Neuron (in vitro differentiated cells): ENCODE data around the gene ATG2B.
"Not testable (repeated sequence)": the region's sequence is repeated elsewhere in the genome, so short reads cannot be mapped to it uniquely, and the experiment has no call there.

Experiments
- H2AFZ ChIP-seq: one replicate; pipeline ENCODE4 v1.6.1; 2013; ENCODE audit warnings: low read depth, mild to moderate bottlenecking, inconsistent platforms, low read length, moderate library complexity
- H3K27me3 ChIP-seq: one replicate; pipeline ENCODE4 v1.6.1; 2013; ENCODE audit warnings: low read length; ENCODE audit not compliant: insufficient read depth
- H3K36me3 ChIP-seq: one replicate; pipeline ENCODE4 v1.6.1; 2013; ENCODE audit warnings: low read length; ENCODE audit not compliant: insufficient read depth
- H3K4me1 ChIP-seq: one replicate; pipeline ENCODE4 v1.6.1; 2013; ENCODE audit warnings: low read length; ENCODE audit not compliant: insufficient read depth
- H3K4me3 ChIP-seq: 2 replicates; pipeline ENCODE4 v1.5.1; 2013; ENCODE audit warnings: mild to moderate bottlenecking, low read length, moderate library complexity
- H3K9me3 ChIP-seq: one replicate; pipeline ENCODE4 v1.6.1; 2013; ENCODE audit warnings: low read length

Gene ATG2B

DNA sequence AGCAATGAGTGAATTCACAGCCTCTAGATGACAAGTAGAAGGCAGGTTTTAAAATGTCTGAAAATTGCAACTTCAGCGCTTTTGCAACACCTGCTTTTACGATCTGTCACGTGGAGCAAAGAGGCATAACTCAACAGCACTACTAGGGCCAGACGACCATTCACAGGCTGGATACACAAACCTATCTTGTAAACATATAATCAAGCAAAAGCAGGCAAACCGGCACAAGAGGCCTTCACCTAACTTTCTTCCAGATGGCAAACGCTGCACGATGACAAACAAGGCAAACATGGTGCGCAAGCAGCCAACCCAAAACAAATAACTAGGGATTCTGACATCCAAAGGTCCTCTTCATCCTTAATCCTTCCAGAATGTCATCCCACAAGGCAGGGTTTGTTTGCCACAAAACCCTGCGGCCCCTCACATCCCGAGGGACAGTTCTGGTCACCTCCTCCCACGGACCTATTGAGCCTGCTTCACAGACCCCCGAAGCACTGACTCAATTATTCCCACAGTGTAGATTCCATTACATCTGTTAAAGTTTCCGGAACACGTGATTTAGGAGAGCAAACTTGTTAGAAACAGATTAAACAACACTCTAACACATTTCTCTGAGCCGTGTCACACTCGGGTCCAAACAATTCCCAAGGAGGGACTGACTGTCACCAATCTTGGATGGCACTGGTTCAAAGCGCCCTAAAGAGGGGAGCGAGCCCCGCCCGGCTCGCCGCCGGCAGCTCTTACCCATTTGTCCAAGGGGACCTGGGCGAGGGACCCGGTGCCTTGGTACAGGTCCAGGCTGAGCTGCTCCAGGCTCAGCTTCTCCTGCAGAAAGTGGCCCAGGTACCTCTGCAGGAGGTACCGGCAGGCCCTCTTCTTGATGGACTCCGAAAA lies 823 bp downstream of the ATG2B start:
- H3K36me3 ChIP-seq: no peaks in the 10 kb centered on the region
- peak overlapping the region; percentile 75 for H3K4me3 ChIP-seq
- H3K27me3 ChIP-seq: no peaks in the 10 kb centered on the region
- peaks cover 20% of the 10 kb centered on the region for H3K4me1 ChIP-seq
- peak overlapping the region; percentile 92 for H2AFZ ChIP-seq
- no peaks in the 10 kb centered on the region for H3K9me3 ChIP-seq

DNA sequence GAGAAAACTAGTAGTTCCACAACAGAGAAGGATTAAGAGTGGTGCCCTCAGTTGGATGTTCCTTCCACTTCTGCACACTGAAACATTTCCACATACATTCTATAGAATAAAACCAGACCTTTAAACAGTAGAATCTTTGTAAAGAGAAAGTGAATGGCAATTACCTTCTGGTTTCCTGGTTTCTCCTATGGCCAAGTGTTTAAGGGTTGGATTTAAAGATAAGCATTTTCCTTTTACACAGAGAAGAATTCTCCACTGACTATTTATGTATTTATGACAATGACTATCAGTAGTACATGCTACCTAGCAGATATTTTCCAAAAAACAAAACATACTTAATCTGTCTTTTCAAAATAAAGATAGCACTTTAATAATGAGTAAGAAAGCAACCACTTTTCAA lies 3.2 kb downstream of the ATG2B start:
- H3K36me3 ChIP-seq: no peaks in the 10 kb centered on the region
- H3K27me3 ChIP-seq: no peaks in the 10 kb centered on the region
- H3K4me3 ChIP-seq: no peak overlapping the region
- peaks cover 19% of the 10 kb centered on the region for H3K4me1 ChIP-seq
- H3K9me3 ChIP-seq: no peaks in the 10 kb centered on the region
- H2AFZ ChIP-seq: no peak overlapping the region

DNA sequence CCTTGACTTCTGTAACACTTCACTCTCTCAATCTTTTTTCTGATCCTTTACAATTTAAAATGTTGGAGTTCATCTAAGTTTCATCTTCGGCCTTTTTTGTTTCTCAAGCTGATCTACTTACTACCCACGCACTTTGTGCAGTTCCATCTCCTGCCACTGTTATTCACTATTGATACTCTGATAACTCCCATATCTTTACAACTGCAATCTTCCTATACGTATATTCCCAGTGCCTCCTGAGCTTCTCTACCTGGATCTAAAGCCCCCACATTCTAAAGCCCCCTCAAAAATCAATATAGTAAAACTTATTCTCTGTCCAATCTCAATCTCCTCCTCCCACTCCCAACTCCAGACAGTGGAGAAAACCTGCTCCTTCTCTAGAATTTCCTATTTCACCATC lies 5.9 kb downstream of the ATG2B start:
- no peaks in the 10 kb centered on the region for H3K27me3 ChIP-seq
- peaks cover 4% of the 10 kb centered on the region for H3K9me3 ChIP-seq

DNA sequence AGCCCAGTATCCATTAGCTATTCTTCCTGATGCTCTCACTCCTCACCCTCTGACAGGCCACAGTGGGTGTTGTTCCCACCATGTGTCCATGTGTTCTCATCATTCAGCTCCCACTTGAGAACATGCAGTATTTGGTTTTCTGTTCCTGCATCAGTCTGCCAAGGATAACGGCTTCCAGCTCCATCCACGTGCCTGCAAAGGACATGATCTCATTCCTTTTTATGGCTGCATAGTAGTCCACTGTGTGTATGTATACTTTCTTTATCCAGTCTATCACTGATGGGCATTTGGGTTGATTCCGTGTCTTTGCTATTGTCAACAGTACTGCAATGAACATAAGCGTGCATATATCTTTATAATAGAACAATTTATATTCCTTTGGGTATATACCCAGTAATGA lies 8.9 kb downstream of the ATG2B start:
- Histone ChIP-seq H2AFZ (no peak overlapping the region), H3K27me3 (no peaks in the 10 kb centered on the region), H3K4me1 (no peaks in the 10 kb centered on the region), H3K36me3 (peaks cover 2% of the 10 kb centered on the region), H3K4me3 (no peak overlapping the region), H3K9me3 (peaks cover 4% of the 10 kb centered on the region)

More for the DNA sequence above, 5.9 kb downstream of the ATG2B start:
- no peak overlapping the region for H3K4me3 ChIP-seq
- H3K4me1 ChIP-seq: peaks cover 11% of the 10 kb centered on the region
- peaks cover 2% of the 10 kb centered on the region for H3K36me3 ChIP-seq
- H2AFZ ChIP-seq: no peak overlapping the region

DNA sequence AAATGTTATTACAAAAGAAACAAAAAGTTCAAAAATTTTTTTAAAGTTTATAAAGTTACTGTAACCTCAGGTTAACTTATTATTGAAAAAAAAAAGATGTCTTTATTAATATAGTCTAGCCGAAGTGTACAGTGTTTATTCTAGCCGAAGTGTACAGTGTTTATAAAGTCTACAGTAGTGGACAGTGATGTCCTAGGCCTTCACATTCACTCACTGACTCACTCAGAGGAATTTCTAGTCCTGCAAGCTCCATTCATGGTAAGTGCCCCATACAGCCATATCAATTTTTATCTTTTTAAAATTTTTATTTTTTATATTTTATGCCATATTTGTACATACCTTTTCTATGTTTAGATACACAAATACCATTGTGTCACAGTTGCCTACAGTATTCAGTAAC lies 10.4 kb downstream of the ATG2B start:
- Histone ChIP-seq H2AFZ (no peak overlapping the region), H3K4me1 (no peaks in the 10 kb centered on the region), H3K27me3 (no peaks in the 10 kb centered on the region), H3K36me3 (peaks cover 2% of the 10 kb centered on the region), H3K9me3 (peaks cover 4% of the 10 kb centered on the region), H3K4me3 (no peak overlapping the region)

DNA sequence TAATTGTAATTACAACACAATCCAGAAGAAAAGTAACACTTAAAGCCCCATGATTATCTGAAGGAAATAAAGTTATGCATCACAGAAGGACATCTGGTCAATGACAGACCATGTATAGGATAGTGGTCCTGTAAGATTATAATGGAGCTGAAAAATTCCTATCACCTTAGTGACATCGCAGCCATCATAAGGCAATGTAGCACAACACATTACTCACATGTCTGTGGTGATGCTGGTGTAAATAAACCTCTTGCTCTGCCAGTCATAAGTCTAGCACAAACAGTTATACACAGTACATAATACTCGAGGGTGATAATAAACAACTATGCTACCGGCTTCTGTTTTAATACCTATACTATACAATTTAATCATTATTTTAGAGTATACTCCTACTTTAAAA lies 11.2 kb downstream of the ATG2B start:
- no peaks in the 10 kb centered on the region for H3K4me1 ChIP-seq
- H3K27me3 ChIP-seq: no peaks in the 10 kb centered on the region
- peaks cover 2% of the 10 kb centered on the region for H3K36me3 ChIP-seq
- H3K4me3 ChIP-seq: no peak overlapping the region
- H2AFZ ChIP-seq: no peak overlapping the region
- H3K9me3 ChIP-seq: peaks cover 4% of the 10 kb centered on the region

DNA sequence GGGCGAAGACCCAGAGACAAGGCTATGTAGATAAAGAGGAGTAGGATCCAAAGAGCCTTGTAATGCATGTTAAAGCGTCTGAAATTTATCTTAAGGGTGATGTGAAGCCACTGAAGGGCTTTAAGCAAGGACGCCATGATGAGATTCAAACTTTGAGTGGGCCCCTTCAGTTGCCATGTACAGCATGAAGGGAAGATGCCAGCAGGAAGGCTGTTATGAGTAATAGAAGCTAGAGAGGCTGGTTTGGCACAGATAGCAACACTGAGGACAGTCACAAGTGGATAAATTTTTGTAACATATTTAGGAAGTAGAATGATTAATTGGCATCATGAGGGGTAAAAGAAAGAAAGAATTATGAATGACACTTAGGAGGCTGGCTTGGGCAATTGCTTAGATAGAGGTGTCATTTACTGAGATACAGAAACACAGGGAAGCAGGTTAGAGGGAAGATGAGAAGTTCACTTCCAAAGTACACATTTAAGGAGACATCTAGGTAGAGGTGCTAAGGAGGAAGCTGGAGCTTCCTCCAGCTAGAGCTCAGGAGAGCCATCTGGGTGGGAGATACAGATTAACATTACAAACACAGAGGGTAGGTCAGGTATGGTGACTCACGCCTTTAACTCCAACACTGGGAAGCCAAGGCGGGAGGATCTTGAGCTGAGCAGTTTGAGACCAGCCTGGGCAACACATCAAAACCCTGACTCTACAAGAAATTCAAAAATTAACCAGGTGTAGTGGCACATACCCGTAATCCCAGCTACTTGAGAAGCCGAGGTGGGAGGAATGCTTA lies 13.7 kb downstream of the ATG2B start:
- H2AFZ ChIP-seq: no peak overlapping the region
- H3K36me3 ChIP-seq: peaks cover 2% of the 10 kb centered on the region
- H3K4me3 ChIP-seq: no peak overlapping the region
- H3K4me1 ChIP-seq: no peaks in the 10 kb centered on the region
- no peaks in the 10 kb centered on the region for H3K27me3 ChIP-seq
- peaks cover 4% of the 10 kb centered on the region for H3K9me3 ChIP-seq

DNA sequence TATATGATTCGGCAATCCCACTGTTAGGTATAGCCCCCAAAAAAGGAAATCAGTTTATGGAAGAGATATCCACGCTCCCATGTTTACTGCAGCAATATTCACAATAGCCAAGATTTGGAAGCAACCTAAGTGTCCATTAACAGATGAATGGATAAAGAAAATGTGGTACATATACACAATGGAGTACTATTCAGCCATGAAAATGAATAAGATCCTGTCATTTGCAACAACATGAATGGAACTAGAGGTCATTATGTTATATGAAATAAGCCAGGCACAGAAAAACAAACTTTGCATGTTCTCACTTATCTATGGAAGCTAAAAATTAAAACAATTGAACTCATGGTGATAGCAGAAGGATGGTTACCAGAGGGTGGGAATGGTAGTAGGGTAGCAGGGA lies 15.2 kb downstream of the ATG2B start:
- H2AFZ ChIP-seq, H3K36me3 ChIP-seq, H3K27me3 ChIP-seq, H3K4me3 ChIP-seq, H3K9me3 ChIP-seq, H3K4me1 ChIP-seq: not testable (repeated sequence)

DNA sequence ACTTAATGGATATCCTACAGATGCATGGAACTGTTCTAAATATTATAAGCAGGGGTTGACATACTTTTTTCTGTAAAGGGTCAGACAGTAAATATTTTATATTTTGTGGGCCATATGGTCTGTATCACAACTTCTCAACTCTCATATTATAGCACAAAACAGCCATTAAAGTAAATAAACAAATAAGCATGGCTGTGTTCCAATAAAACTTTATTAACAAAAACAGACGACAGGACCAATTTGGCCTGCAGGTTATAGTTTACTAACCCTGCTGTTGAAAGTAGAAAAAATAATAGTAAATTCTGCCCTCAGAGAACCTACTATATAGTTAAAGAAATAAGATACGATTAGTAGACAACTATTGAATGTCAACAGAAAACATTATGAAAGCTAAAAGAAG lies 17.5 kb downstream of the ATG2B start:
- peaks cover 5% of the 10 kb centered on the region for H3K36me3 ChIP-seq
- H3K9me3 ChIP-seq: no peaks in the 10 kb centered on the region
- H3K27me3 ChIP-seq: no peaks in the 10 kb centered on the region
- H3K4me3 ChIP-seq: no peak overlapping the region
- H2AFZ ChIP-seq: no peak overlapping the region
- no peaks in the 10 kb centered on the region for H3K4me1 ChIP-seq

DNA sequence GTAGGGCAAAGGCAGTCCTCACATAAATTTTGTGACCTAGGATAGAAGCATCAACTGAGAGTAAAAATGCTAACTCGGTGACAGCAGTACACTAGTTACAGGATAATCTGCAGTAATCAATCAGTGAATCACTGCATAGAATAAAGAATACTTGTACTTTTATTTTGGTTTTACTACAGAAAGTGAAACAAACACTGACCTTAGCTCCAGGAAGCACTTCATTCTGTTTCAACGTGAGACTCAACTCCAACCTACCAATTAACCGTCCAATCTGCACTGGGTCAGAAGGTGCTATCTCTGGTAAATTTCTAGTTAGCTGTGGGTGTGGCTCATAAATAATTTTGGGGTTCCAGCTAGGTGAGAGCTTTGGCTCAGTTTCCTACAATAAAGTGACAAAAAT lies 21.8 kb downstream of the ATG2B start:
- peaks cover 2% of the 10 kb centered on the region for H3K9me3 ChIP-seq
- no peak overlapping the region for H3K4me3 ChIP-seq
- H2AFZ ChIP-seq: no peak overlapping the region
- H3K4me1 ChIP-seq: no peaks in the 10 kb centered on the region
- no peaks in the 10 kb centered on the region for H3K27me3 ChIP-seq
- H3K36me3 ChIP-seq: peaks cover 17% of the 10 kb centered on the region

DNA sequence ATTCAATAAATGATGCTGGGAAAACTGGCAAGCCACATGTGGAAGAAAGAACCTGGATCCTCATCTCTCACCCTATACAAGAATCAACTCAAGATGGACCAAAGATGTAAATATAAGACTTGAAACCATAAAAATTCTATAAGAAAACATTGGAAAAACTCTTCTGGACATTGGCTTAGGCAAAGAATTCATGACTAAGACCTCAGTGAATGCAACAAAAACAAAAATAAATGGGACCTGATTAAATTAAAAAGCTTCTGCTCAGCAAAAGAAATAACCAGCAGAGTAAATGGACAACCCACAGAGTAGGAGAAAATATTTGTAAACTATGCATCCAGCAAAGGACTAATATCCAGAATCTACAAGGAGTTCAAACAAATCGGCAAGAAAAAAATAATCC lies 24.6 kb downstream of the ATG2B start:
- Histone ChIP-seq H3K27me3 (no peaks in the 10 kb centered on the region), H3K36me3 (peaks cover 17% of the 10 kb centered on the region), H3K9me3 (peaks cover 2% of the 10 kb centered on the region), H3K4me3 (no peak overlapping the region), H3K4me1 (no peaks in the 10 kb centered on the region), H2AFZ (no peak overlapping the region)

DNA sequence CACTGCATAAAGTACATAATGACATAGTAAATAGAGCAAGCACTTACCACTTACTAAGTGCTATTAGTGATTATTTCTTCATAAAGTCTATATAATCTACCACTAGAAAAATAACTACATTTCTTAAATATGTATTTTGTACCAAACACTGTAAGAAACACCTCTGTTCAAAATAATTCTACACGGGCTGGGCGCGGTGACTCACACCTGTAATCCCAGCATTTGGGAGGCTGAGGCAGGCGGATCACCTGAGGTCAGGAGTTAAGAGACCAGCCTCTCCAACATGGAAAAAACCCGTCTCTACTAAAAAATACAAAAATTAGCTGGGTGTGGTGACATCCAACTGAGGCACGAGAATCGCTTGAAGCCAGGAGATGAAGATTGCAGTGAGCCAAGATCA lies 38.9 kb downstream of the ATG2B start:
- H3K4me3 ChIP-seq: no peak overlapping the region
- no peaks in the 10 kb centered on the region for H3K9me3 ChIP-seq
- no peaks in the 10 kb centered on the region for H3K4me1 ChIP-seq
- H2AFZ ChIP-seq: no peak overlapping the region
- H3K27me3 ChIP-seq: no peaks in the 10 kb centered on the region
- H3K36me3 ChIP-seq: peaks cover 39% of the 10 kb centered on the region

DNA sequence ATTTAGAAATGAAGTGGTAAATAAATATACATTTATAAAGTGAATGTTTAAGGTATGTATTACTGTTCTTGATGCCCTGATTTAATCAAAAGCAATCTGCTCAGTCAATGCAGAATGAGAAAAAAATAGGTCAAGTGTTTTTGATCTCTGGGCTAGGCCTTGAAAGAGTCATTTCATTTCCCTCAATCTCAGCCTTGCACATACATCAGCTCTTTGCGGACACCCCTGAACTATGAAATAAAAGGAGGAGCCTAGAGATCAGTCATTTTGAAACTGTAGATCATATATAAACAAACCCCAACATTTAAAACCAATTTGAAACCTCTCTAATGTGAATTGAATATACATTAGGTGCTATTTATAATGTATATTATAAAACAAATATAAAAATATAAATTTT lies 42.5 kb downstream of the ATG2B start:
- H3K9me3 ChIP-seq: no peaks in the 10 kb centered on the region
- no peak overlapping the region for H3K4me3 ChIP-seq
- no peaks in the 10 kb centered on the region for H3K4me1 ChIP-seq
- H2AFZ ChIP-seq: no peak overlapping the region
- H3K36me3 ChIP-seq: peaks cover 52% of the 10 kb centered on the region
- H3K27me3 ChIP-seq: no peaks in the 10 kb centered on the region
